GM12878 (cell line): ENCODE measurements around the gene FAM193B.

Experiments
- MTA2 ChIP-seq: fragments of 450-650 bp; IDR thresholded peaks from 2 replicates; pipeline ENCODE4 v1.6.1; 2016; ENCODE audit warnings: low read depth, mild to moderate bottlenecking, moderate library complexity
- TBL1XR1 ChIP-seq: IDR thresholded peaks from 2 replicates; pipeline ENCODE4 v1.6.1; 2012; ENCODE audit warnings: low read depth, low read length, improper control_type of control experiment

DNA sequence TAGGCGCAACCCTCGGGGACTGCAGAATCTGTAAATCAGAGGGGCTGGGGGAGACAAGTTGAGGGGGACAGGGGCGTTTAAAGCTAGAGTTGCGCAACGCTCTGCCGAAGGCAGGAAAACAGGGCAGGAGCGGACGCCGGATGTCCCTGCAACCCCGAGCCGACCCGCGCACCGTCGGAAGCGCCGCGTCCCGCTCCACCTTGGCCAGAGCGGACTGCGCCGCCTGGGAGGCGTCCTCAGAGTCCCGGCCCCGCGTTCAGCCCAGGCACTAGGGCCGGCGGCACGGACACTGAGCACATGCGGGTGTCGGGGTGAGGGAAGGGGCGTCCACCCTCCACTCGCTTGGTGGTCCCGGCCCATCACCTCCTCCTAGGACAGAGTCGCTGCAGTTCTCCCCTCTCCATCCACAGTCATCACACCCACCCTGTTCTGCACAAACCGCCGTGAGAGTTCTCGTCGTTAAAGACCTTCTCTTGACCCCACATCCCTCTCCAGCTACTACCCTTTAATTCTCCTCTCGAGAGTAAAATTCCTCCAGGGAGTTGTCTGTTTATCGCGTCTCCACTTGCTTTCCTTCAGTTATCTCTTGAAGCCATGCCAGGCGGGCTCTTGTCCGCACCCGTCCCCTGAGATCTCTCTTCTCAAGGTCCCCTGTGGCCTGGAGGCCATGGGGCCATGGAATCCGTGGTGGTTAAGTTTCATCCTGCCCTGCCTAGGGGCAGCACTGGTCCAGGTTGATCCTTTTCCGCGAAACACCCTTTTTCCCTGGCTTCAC lies 56.2 kb downstream of the FAM193B start:
- TF ChIP-seq TBL1XR1 (no peak), MTA2 (no peak)
